Left ventricle myocardium inferior (tissue), 1 donor: ENCODE data around the gene RIPOR1. TPM values are rescaled to one million over a fixed set of nuclear protein-coding genes. Genes with fewer than 3 reads are reported as not detected.

ENCODE experiments used
- DNase-seq: peaks from one replicate; pipeline ENCODE4 v3.0.0-alpha.2; 2020
- H3K27ac ChIP-seq: fragments of 200-600 bp; replicated peaks from 2 replicates; pipeline ENCODE4 v1.8.0; 2021
- H3K27me3 ChIP-seq: fragments of 200-600 bp; 2 replicates; pipeline ENCODE4 v1.8.0; 2021; ENCODE audit warnings: low read depth
- H3K36me3 ChIP-seq: fragments of 200-600 bp; 2 replicates; pipeline ENCODE4 v1.8.0; 2021
- H3K4me1 ChIP-seq: fragments of 200-600 bp; 2 replicates; pipeline ENCODE4 v1.8.0; 2021
- H3K4me3 ChIP-seq: fragments of 200-600 bp; 2 replicates; pipeline ENCODE4 v1.8.0; 2021; ENCODE audit warnings: mild to moderate bottlenecking, moderate library complexity
- H3K9me3 ChIP-seq: fragments of 200-600 bp; replicated peaks from 2 replicates; pipeline ENCODE4 v1.8.0; 2021
- intact Hi-C: fragments of 100-400 bp; cut with micrococcal nuclease; formaldehyde crosslinking; loops from one replicate; pipeline ENCODE4 v1.11.0; 2022
- total RNA-seq: library from RNA; stranded (reverse); fragmentation: NEBNext Ultra II Directional; extraction: Animal tissue kit (Norgen Biotek cat#: 25700); gene quantifications from one replicate; pipeline ENCODE4 v1.2.1, GENCODE V29; 2021
- TF ChIP-seq, protein P1 (sequence below): fragments of 200-600 bp; IDR thresholded peaks from 2 replicates; pipeline ENCODE4 v1.8.0; 2021; ENCODE audit warnings: antibody characterized with exemption, mild to moderate bottlenecking, borderline replicate concordance
- donor health status: DM: no; HTN: yes; CAD: no; lungs with severe emphysema.

RIPOR1 gene
- total RNA-seq, 1 donor from 2014 or later: 79.7 TPM

- intact Hi-C loops: no loop called here
- TF ChIP-seq, protein P1, sequence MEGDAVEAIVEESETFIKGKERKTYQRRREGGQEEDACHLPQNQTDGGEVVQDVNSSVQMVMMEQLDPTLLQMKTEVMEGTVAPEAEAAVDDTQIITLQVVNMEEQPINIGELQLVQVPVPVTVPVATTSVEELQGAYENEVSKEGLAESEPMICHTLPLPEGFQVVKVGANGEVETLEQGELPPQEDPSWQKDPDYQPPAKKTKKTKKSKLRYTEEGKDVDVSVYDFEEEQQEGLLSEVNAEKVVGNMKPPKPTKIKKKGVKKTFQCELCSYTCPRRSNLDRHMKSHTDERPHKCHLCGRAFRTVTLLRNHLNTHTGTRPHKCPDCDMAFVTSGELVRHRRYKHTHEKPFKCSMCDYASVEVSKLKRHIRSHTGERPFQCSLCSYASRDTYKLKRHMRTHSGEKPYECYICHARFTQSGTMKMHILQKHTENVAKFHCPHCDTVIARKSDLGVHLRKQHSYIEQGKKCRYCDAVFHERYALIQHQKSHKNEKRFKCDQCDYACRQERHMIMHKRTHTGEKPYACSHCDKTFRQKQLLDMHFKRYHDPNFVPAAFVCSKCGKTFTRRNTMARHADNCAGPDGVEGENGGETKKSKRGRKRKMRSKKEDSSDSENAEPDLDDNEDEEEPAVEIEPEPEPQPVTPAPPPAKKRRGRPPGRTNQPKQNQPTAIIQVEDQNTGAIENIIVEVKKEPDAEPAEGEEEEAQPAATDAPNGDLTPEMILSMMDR: no peak
- DNase-seq: peak; percentile 18
Observed at GRCh38 chr16:67547423-67548264, 19.0 kb downstream of the RIPOR1 start.

GRCh38 chr16:67548265-67549126, 19.9 kb downstream of the RIPOR1 start:
- no peak for DNase-seq
- Histone ChIP-seq H3K4me1 (peaks cover 75% of the 10 kb centered on the region), H3K9me3 (no peaks in the 10 kb centered on the region), H3K36me3 (peaks cover 36% of the 10 kb centered on the region), H3K4me3 (no peak overlapping the region), H3K27me3 (no peaks in the 10 kb centered on the region), H3K27ac (peak overlapping the region; percentile 70)
- intact Hi-C loops: no loop called here
- TF ChIP-seq, protein P1: no peak

More at GRCh38 chr16:67547423-67548264, 19.0 kb downstream of the RIPOR1 start:
- H3K9me3 ChIP-seq: no peaks in the 10 kb centered on the region
- H3K27me3 ChIP-seq: no peaks in the 10 kb centered on the region
- H3K27ac ChIP-seq: peak overlapping the region; percentile 70
- peaks cover 75% of the 10 kb centered on the region for H3K4me1 ChIP-seq
- no peak overlapping the region for H3K4me3 ChIP-seq
- H3K36me3 ChIP-seq: peaks cover 45% of the 10 kb centered on the region

DNA sequence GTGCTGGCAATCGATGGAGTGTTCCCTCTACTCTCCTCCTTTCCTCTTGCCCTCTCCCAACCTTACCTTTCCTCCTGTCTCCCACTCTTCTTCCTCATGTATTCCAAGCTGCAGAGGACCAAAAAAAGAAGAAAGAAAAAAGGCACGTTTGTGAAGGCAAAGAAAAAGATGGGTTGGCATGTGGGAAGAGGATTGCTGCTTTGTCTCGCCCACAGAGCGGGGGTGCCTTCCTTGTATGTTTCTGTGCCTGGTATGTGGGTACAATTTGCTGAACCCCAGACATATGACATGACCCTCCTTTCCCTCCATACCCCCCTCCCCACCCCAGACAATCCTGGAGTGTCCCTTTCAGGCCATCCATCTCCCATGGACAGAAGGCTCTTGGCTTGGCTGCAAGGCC, 20.6 kb downstream of the RIPOR1 start:
- Histone ChIP-seq H3K4me3 (no peak overlapping the region), H3K27me3 (no peaks in the 10 kb centered on the region), H3K36me3 (peaks cover 29% of the 10 kb centered on the region), H3K9me3 (no peaks in the 10 kb centered on the region), H3K4me1 (peaks cover 72% of the 10 kb centered on the region), H3K27ac (peak overlapping the region; percentile 9)
- TF ChIP-seq, protein P1: no peak
- intact Hi-C loops: no loop called here
- no peak for DNase-seq

DNA sequence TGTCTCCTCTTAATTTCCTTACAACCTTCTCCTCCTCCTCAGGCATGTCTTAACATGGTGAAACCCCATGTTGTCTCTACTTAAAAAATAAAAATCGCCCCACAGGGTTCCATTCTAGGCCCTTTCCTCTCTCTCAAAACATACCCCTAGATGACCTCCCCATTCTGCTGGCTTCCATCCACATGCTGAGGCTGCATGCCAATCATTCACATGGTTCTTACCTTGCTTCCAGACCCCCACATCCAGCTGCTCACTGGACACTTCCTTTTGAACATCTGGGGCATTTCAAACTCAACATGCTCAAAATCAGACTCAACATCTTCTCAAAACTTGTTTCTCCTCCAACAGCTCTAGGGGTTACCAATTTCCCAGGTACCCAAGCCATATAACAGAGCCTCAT, 21.3 kb downstream of the RIPOR1 start:
- Histone ChIP-seq H3K36me3 (peaks cover 22% of the 10 kb centered on the region), H3K27me3 (no peaks in the 10 kb centered on the region), H3K4me1 (peaks cover 65% of the 10 kb centered on the region), H3K9me3 (no peaks in the 10 kb centered on the region), H3K4me3 (no peak overlapping the region), H3K27ac (peak overlapping the region; percentile 9)
- DNase-seq: no peak
- TF ChIP-seq, protein P1: no peak
- intact Hi-C loops: no loop called here

DNA sequence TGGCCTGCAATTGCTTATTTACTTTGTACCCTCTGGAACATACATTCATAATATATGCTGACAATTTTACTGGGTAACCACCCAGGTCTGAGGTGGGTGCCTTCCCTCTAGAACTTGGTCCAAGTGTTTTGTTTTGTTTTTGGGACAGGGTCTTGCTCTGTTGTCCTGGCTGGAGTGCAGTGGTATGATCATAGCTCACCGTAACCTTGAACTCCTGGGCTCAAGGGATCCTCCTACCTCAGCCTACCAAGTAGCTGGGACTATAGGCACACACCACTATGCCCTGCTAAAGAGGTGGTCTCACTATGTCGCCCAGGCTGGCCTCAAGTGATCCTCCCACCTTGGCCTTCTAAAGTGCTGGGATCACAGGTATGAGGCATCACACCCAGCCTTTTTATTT, 22.5 kb downstream of the RIPOR1 start:
- intact Hi-C loops: no loop called here

More for the DNA sequence above, 22.5 kb downstream of the RIPOR1 start:
- H3K27ac ChIP-seq: no peak overlapping the region
- H3K27me3 ChIP-seq: no peaks in the 10 kb centered on the region
- no peaks in the 10 kb centered on the region for H3K9me3 ChIP-seq
- no peak for DNase-seq
- no peak overlapping the region for H3K4me3 ChIP-seq
- peaks cover 11% of the 10 kb centered on the region for H3K36me3 ChIP-seq
- H3K4me1 ChIP-seq: peaks cover 63% of the 10 kb centered on the region
- TF ChIP-seq, protein P1: no peak
